ENCODE data around the gene PDE7B. TPM values are rescaled to one million over a fixed set of nuclear protein-coding genes. Genes with fewer than 3 reads are reported as not detected.

Gene PDE7B
- total and polyA plus RNA-seq, 2 donors (not counting 1 experiment from before 2014, with no cell fraction given) = 2.6 to 7.5 TPM

GRCh38 chr6:135811170-135811569, 40.3 kb upstream of the PDE7B start:
- Histone ChIP-seq H3K4me2 (replicated peaks; ENCODE audit: low read depth, low read length, poor library complexity, severe bottlenecking) (no peak overlapping the region), H3K27ac (ENCODE audit: low read length in 2 of 2) (no peak overlapping the region), H3K79me2 (ENCODE audit: control insufficient read depth, insufficient read depth, low read length) (no peaks in the 10 kb centered on the region), H3K27me3 (replicated peaks in 1 of 4; ENCODE audit: control extremely low read depth in 1 of 4, control insufficient read depth in 3 of 4, insufficient read depth in 4 of 4, low read length in 3 of 4) (no peaks in the 10 kb centered on the region), H2AFZ (ENCODE audit: insufficient read depth, low read depth, low read length, poor library complexity, severe bottlenecking) (no peak overlapping the region), H3K4me3 (ENCODE audit: control extremely low read depth in 1 of 5, extremely low read depth in 1 of 5, insufficient read depth in 1 of 5, low read depth in 2 of 5, low read length in 4 of 5) (no peak overlapping the region), H3K4me1 (ENCODE audit: control insufficient read depth in 2 of 2, insufficient read depth in 2 of 2, low read length in 2 of 2) (no peaks in the 10 kb centered on the region), H3K36me3 (replicated peaks in 1 of 2; ENCODE audit: control extremely low read depth in 1 of 2, control insufficient read depth in 1 of 2, extremely low read depth in 1 of 2, insufficient read depth in 2 of 2, low read length in 1 of 2) (no peaks in the 10 kb centered on the region), H4K20me1 (ENCODE audit: control insufficient read depth, insufficient read depth, low read length, poor library complexity, severe bottlenecking) (no peaks in the 10 kb centered on the region), H3K9me3 (ENCODE audit: control extremely low read depth in 1 of 3, control insufficient read depth in 2 of 3, insufficient read depth in 1 of 3, low read length in 2 of 3) (peaks cover 0 to 4% (median 0%) of the 10 kb centered on the region in 3 donors), H3K9ac (ENCODE audit: low read length) (no peak overlapping the region)
- ATAC-seq (ENCODE audit: low read depth) = no peak
- ChIA-PET POLR2A (no interaction called here), CTCF (no interaction called here)
- DNase-seq = no peak
- H3K27me3 Mint-ChIP-seq = peaks cover 4% of the 10 kb centered on the region
- peaks cover 6% of the 10 kb centered on the region for H3K9me3 Mint-ChIP-seq (ENCODE audit: insufficient read depth)
- intact Hi-C loops (cut with micrococcal nuclease) = no loop called here
- H3K27ac Mint-ChIP-seq = no peak overlapping the region
- no peak for TF ChIP-seq EZH2 (IDR thresholded peaks at IDR 0.05; ENCODE audit: borderline replicate concordance, insufficient read depth, low read depth, low read length, poor library complexity, severe bottlenecking)
- TF ChIP-seq CTCF (IDR thresholded peaks at IDR 0.05) = no peak
- H3K4me3 Mint-ChIP-seq = no peak overlapping the region
- no peaks in the 10 kb centered on the region for H3K4me1 Mint-ChIP-seq
- WGBS (ENCODE audit: insufficient coverage) = 86% methylated on average over 1 of the region's 2 CpGs

- Histone ChIP-seq H2AFZ (ENCODE audit: insufficient read depth, low read depth, low read length, poor library complexity, severe bottlenecking) (no peak overlapping the region), H3K27me3 (replicated peaks in 1 of 4; ENCODE audit: control extremely low read depth in 1 of 4, control insufficient read depth in 3 of 4, insufficient read depth in 4 of 4, low read length in 3 of 4) (no peaks in the 10 kb centered on the region), H3K4me3 (ENCODE audit: control extremely low read depth in 1 of 5, extremely low read depth in 1 of 5, insufficient read depth in 1 of 5, low read depth in 2 of 5, low read length in 4 of 5) (no peak overlapping the region), H3K9me3 (ENCODE audit: control extremely low read depth in 1 of 3, control insufficient read depth in 2 of 3, insufficient read depth in 1 of 3, low read length in 2 of 3) (peaks cover 0 to 4% (median 0%) of the 10 kb centered on the region in 3 donors), H3K9ac (ENCODE audit: low read length) (no peak overlapping the region), H3K79me2 (ENCODE audit: control insufficient read depth, insufficient read depth, low read length) (no peaks in the 10 kb centered on the region), H3K36me3 (replicated peaks in 1 of 2; ENCODE audit: control extremely low read depth in 1 of 2, control insufficient read depth in 1 of 2, extremely low read depth in 1 of 2, insufficient read depth in 2 of 2, low read length in 1 of 2) (no peaks in the 10 kb centered on the region), H3K27ac (ENCODE audit: low read length in 2 of 2) (no peak overlapping the region), H3K4me1 (ENCODE audit: control insufficient read depth in 2 of 2, insufficient read depth in 2 of 2, low read length in 2 of 2) (no peaks in the 10 kb centered on the region), H3K4me2 (replicated peaks; ENCODE audit: low read depth, low read length, poor library complexity, severe bottlenecking) (no peak overlapping the region), H4K20me1 (ENCODE audit: control insufficient read depth, insufficient read depth, low read length, poor library complexity, severe bottlenecking) (no peaks in the 10 kb centered on the region)
- no peak for DNase-seq
- H3K9me3 Mint-ChIP-seq (ENCODE audit: insufficient read depth) = peaks cover 6% of the 10 kb centered on the region
- 70% methylated on average over 5 of the region's 8 CpGs for WGBS (ENCODE audit: insufficient coverage)
- no peaks in the 10 kb centered on the region for H3K4me1 Mint-ChIP-seq
- no peak for TF ChIP-seq CTCF (IDR thresholded peaks at IDR 0.05)
- no peak for TF ChIP-seq EZH2 (IDR thresholded peaks at IDR 0.05; ENCODE audit: borderline replicate concordance, insufficient read depth, low read depth, low read length, poor library complexity, severe bottlenecking)
- no peak overlapping the region for H3K4me3 Mint-ChIP-seq
- intact Hi-C loops (cut with micrococcal nuclease) = no loop called here
- CTCF ChIA-PET = no interaction called here
- no peak overlapping the region for H3K27ac Mint-ChIP-seq
- ATAC-seq (ENCODE audit: low read depth) = no peak
- peaks cover 4% of the 10 kb centered on the region for H3K27me3 Mint-ChIP-seq
- POLR2A ChIA-PET = no interaction called here
Observed at GRCh38 chr6:135811644-135812526, 39.6 kb upstream of the PDE7B start.
